K562 (cell line): ENCODE data around the gene CPNE8. TPM values are rescaled to one million over a fixed set of nuclear protein-coding genes. Genes with fewer than 3 reads are reported as not detected.

Source experiments
- ATAC-seq: fragments of 200-7000 bp; cut with Tn5 transposase; 3 replicates; pipeline ENCODE4 v1.9.1; 2020; ENCODE audit warnings: moderate library complexity
- BruUV-seq: library from RNA; stranded (reverse); fragments of 400-500 nt; replicated peaks from 2 replicates; lab custom pipeline; 2021; lab: Mats Ljungman, UMichigan
- CTCF ChIA-PET: fragments of 300-600 bp; formaldehyde crosslinking; extraction: SDS; loops from one replicate; lab custom pipeline; 2021; ENCODE audit warnings: low intra/inter-chr PET ratio; lab: Yijun Ruan, JAX
- POLR2A ChIA-PET: fragments of 300-600, 350-650 bp; sonication (Branson Sonifier 250); formaldehyde crosslinking; extraction: SDS; loops from one replicate; lab custom pipeline; 2021; ENCODE audit warnings: antibody characterized with exemption, inconsistent platforms; lab: Yijun Ruan, JAX
- DNase-seq, 4 experiments: peaks; one replicate each; pipeline versions ENCODE4 v3.0.0 to v3.0.0-alpha.2; 2011 to 2018; ENCODE audit warnings: low spot score in 3 of 4, mixed read lengths in 3 of 4; ENCODE audit errors: extremely low read depth in 1 of 4
- FAIRE-seq: peaks from 2 replicates; lab custom pipeline; 2011; peaks lifted over from hg19 to GRCh38; lab: Jason Lieb, UNC
- H2AFZ ChIP-seq: 2 replicates; pipeline ENCODE4 v1.6.0; 2011; ENCODE audit warnings: low read depth, low read length, control low read depth, inconsistent platforms
- H3K27ac ChIP-seq: fragments of 200-600 bp; 3 replicates; pipeline ENCODE4 v1.8.0; 2011; ENCODE audit warnings: low read depth, mild to moderate bottlenecking, control low read depth, inconsistent platforms, low read length, moderate library complexity, mixed read lengths; ENCODE audit errors: extremely low read depth
- H3K27me3 ChIP-seq, 2 experiments: fragments of 300-600 bp in 1 of 2; 2 replicates in 1 of 2; 3 replicates in 1 of 2; pipeline versions ENCODE4 v1.6.0 to v1.8.0; 2011; ENCODE audit warnings: inconsistent platforms in 2 of 2, low read length in 2 of 2, mild to moderate bottlenecking in 1 of 2, mixed read lengths in 1 of 2, moderate library complexity in 1 of 2; ENCODE audit not compliant: control insufficient read depth in 2 of 2, insufficient read depth in 2 of 2
- H3K36me3 ChIP-seq: fragments of 300-600 bp; 3 replicates; pipeline ENCODE4 v1.8.0; 2011; ENCODE audit warnings: mild to moderate bottlenecking, low read length, inconsistent platforms; ENCODE audit not compliant: control insufficient read depth, insufficient read depth
- H3K4me1 ChIP-seq, 2 experiments: fragments of 200-600 bp in 1 of 2; replicated peaks in 1 of 2; 2 replicates in 1 of 2; 3 replicates in 1 of 2; pipeline versions ENCODE4 v1.5.1 to v1.8.0; 2011; ENCODE audit warnings: inconsistent platforms in 2 of 2, low read length in 2 of 2, mild to moderate bottlenecking in 1 of 2, mixed read lengths in 1 of 2, moderate library complexity in 1 of 2; ENCODE audit not compliant: control insufficient read depth in 2 of 2, insufficient read depth in 2 of 2
- H3K4me2 ChIP-seq: 2 replicates; pipeline ENCODE4 v1.6.1; 2011; ENCODE audit warnings: low read length, control low read depth, inconsistent platforms, mixed read lengths; ENCODE audit not compliant: insufficient read depth
- H3K4me3 ChIP-seq: fragments of 200-600 bp; sonication (generic), shearing (Covaris generic); 2 replicates; pipeline ENCODE4 v1.5.1; 2016; ENCODE audit warnings: control low read depth, inconsistent platforms
- H3K79me2 ChIP-seq: fragments of 200-600 bp; 3 replicates; pipeline ENCODE4 v1.8.0; 2011; ENCODE audit warnings: low read length, inconsistent platforms; ENCODE audit not compliant: control insufficient read depth, insufficient read depth
- H3K9ac ChIP-seq, 2 experiments: 2 replicates each; pipeline versions ENCODE4 v1.6.0 to v1.6.1; 2011; ENCODE audit warnings: low read depth in 2 of 2, low read length in 2 of 2, control low read depth in 1 of 2, inconsistent platforms in 1 of 2, mild to moderate bottlenecking in 1 of 2, mixed read lengths in 1 of 2; ENCODE audit not compliant: insufficient read depth in 1 of 2
- H3K9me1 ChIP-seq: one replicate; pipeline ENCODE4 v1.6.0; 2011; ENCODE audit warnings: inconsistent platforms, mild to moderate bottlenecking, low read length, moderate library complexity; ENCODE audit not compliant: control insufficient read depth, insufficient read depth
- H3K9me3 ChIP-seq: replicated peaks from 2 replicates; pipeline ENCODE4 v1.5.1; 2011; ENCODE audit warnings: low read depth, low read length, inconsistent platforms; ENCODE audit not compliant: control insufficient read depth, insufficient read depth
- H4K20me1 ChIP-seq: replicated peaks from 2 replicates; pipeline ENCODE4 v1.6.1; 2011; ENCODE audit warnings: low read length, inconsistent platforms, mixed read lengths; ENCODE audit not compliant: control insufficient read depth, insufficient read depth
- CGGBP1 ChIP-seq: fragments of 250-450 bp; sonication (Bioruptor Pico); IDR thresholded peaks from 2 replicates; pipeline ENCODE4 v1.9.0; 2021; ENCODE audit warnings: mild to moderate bottlenecking
- GTF2F1 ChIP-seq: IDR thresholded peaks from 2 replicates; pipeline ENCODE4 v1.6.1; 2011; ENCODE audit warnings: low read depth, low read length, improper control_type of control experiment
- KDM4B ChIP-seq, 2 experiments: fragments of 450-650 bp in 1 of 2; sonication (generic) in 1 of 2; IDR thresholded peaks; 2 replicates each; pipeline ENCODE4 v1.6.1; 2016 to 2017; ENCODE audit warnings: borderline replicate concordance in 2 of 2, antibody characterized with exemption in 1 of 2, low read depth in 1 of 2, mild to moderate bottlenecking in 1 of 2
- WGBS: fragments of 100-300 bp; shearing (Covaris generic); methylation state at CpG from one replicate; pipeline ENCODE4 v1.1.6; 2016; ENCODE audit warnings: low coverage, mixed read lengths; ENCODE audit not compliant: insufficient coverage; ENCODE audit errors: missing lambda C conversion rate; 5-methylcytosine and 5-hydroxymethylcytosine counted together
- in situ Hi-C: fragments of 300-500 bp; cut with MboI; formaldehyde crosslinking; loops from 4 replicates; pipeline ENCODE4 v1.15.0; 2018; ENCODE audit warnings: inconsistent platforms, mixed read lengths
- intact Hi-C: fragments of 100-400 bp; cut with micrococcal nuclease; formaldehyde crosslinking; loops from 2 replicates; pipeline ENCODE4 v1.14.2; 2022
- polyA plus RNA-seq, 8 experiments: library from polyadenylated mRNA; depleted of rRNA in 4 of 8; stranded (reverse) in 5 of 8; unstranded in 3 of 8; fragments of >200 nt; fragmentation: Nextera tagmentation in 2 of 8; fragmentation: Illumina TruSeq in 1 of 8; extraction: Ambion mirVana in 2 of 8; extraction: Trizol in 1 of 8; gene quantifications; 2 replicates each; pipeline versions ENCODE4 v1.2.1 to v1.2.3, GENCODE V29; 2011 to 2014; ENCODE audit warnings: inconsistent platforms in 1 of 8, missing spikeins in 1 of 8
- total RNA-seq, 7 experiments: library from RNA; depleted of rRNA in 6 of 7; stranded (reverse); fragments of >200 nt in 6 of 7; fragmentation: Illumina TruSeq in 2 of 7; extraction: Trizol in 2 of 7; gene quantifications; 2 replicates each; pipeline versions ENCODE4 v1.2.1 to v1.2.3, GENCODE V29; 2011 to 2021; ENCODE audit warnings: low replicate concordance in 1 of 7

CPNE8 gene
- total and polyA plus RNA-seq, 9 of the 15 experiments (the other 6 are each of a cell fraction or from before 2014, with no cell fraction given) = 2.4 to 7.0 (median 4.2) TPM

GRCh38 chr12:38932320-38932719, 26.9 kb upstream of the CPNE8 start:
- H3K9me1 ChIP-seq = no peaks in the 10 kb centered on the region
- H3K27me3 ChIP-seq = no peaks in the 10 kb centered on the region
- WGBS = 35% methylated on average over 7 of the region's 7 CpGs
- H3K4me2 ChIP-seq = no peak overlapping the region
- H4K20me1 ChIP-seq = no peaks in the 10 kb centered on the region
- no peak for FAIRE-seq
- no peak for TF ChIP-seq GTF2F1
- POLR2A ChIA-PET = no interaction called here
- H3K36me3 ChIP-seq = no peaks in the 10 kb centered on the region
- no peaks in the 10 kb centered on the region; the same call in 1 of the 2 replicates for H3K9me3 ChIP-seq
- no peaks in the 10 kb centered on the region; a peak in 2 of 5 replicates for H3K4me1 ChIP-seq
- BruUV-seq = no TSS peak
- no peak overlapping the region for H2AFZ ChIP-seq
- CTCF ChIA-PET = no interaction called here
- DNase-seq = no peak
- in situ Hi-C loops = no loop called here
- no peak overlapping the region for H3K27ac ChIP-seq
- ATAC-seq = no peak
- H3K79me2 ChIP-seq = no peaks in the 10 kb centered on the region
- no peak overlapping the region for H3K4me3 ChIP-seq
- H3K9ac ChIP-seq = no peak overlapping the region
- intact Hi-C loops = no loop called here

- Histone ChIP-seq H3K9ac (no peak overlapping the region), H3K36me3 (no peaks in the 10 kb centered on the region), H3K79me2 (no peaks in the 10 kb centered on the region), H3K4me3 (no peak overlapping the region), H3K9me3 (no peaks in the 10 kb centered on the region; the same call in 1 of the 2 replicates), H3K4me1 (no peaks in the 10 kb centered on the region; a peak in 2 of 5 replicates), H3K27me3 (no peaks in the 10 kb centered on the region), H3K27ac (no peak overlapping the region), H4K20me1 (no peaks in the 10 kb centered on the region), H3K4me2 (no peak overlapping the region), H3K9me1 (no peaks in the 10 kb centered on the region), H2AFZ (no peak overlapping the region)
- intact Hi-C loops (no loop called here), in situ Hi-C loops (no loop called here)
- CTCF ChIA-PET = no interaction called here
- FAIRE-seq (no peak), ATAC-seq (no peak), DNase-seq (no peak)
- TF ChIP-seq CGGBP1 (CRISPR knock-in tag) (no peak), KDM4B (IDR thresholded peaks at IDR 0.05; ENCODE audit: borderline replicate concordance in 2 of 2, low read depth in 1 of 2) (no peak)
- BruUV-seq = no TSS peak
- POLR2A ChIA-PET = no interaction called here
- 21% methylated on average over 8 of the region's 8 CpGs for WGBS
Measured at GRCh38 chr12:38931461-38931860, 26.1 kb upstream of the CPNE8 start.
